Choroid plexus epithelial cell (primary cell): ENCODE results near the gene RANBP1.
A peak's percentile ranks its signal among the peaks of the same experiment; 100 is the strongest.

Experiments used
- DNase-seq: peaks from one replicate; pipeline ENCODE4 v3.0.0-alpha.2; 2010; ENCODE audit warnings: low read depth
- H3K4me3 ChIP-seq: 2 replicates; pipeline ENCODE4 v1.5.1; 2011; ENCODE audit warnings: low read depth, mild to moderate bottlenecking, control low read depth, low read length, moderate library complexity
- TF ChIP-seq, protein P1 (sequence below): conservative IDR thresholded peaks from 2 replicates; pipeline ENCODE4 v1.5.1; 2011; ENCODE audit warnings: low read depth, mild to moderate bottlenecking, control low read depth, inconsistent platforms, low read length, moderate library complexity

The RANBP1 gene

DNA sequence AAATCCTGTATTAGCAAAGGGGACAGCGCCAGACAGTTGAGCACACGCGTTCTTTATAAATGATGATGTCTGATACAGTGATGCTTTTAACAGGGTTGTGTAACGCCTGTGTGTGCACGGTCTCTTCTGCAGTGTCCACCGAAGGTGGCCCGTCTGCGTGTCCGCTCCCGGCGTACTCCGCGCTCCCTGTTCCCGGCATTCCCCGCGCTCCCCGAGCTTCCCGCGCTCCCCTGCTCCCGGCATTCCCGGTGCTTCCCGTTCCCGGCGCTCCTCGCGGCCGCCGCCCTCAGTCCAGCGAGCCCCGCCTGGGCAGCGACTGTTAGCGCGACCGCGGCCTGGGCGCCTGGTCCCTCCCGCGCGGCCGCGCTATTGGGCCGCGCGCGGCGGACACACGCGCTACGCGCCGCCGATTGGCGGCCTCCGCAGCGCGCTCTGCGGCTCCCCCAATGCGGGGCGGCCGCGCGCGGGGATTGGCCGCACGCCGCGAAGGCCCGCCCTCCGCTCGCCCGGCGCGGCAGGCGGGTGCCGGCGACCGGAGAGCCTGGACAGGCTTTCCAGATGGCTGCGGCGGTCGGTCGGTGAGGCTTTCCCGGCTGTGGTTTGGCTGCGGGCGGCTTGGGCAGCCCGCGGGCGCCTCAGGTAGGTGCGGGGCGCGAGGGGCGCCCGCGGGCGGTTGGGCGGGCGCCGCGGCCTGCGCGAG is 36.0 kb upstream of the RANBP1 start, which contains the start of gene DGCR8:
Gene DGCR8 (plus strand): TSS at position 497 of the 700 bp plus-strand sequence. CDS start 5,723 bp downstream, outside the sequence.
- TF ChIP-seq, protein P1, sequence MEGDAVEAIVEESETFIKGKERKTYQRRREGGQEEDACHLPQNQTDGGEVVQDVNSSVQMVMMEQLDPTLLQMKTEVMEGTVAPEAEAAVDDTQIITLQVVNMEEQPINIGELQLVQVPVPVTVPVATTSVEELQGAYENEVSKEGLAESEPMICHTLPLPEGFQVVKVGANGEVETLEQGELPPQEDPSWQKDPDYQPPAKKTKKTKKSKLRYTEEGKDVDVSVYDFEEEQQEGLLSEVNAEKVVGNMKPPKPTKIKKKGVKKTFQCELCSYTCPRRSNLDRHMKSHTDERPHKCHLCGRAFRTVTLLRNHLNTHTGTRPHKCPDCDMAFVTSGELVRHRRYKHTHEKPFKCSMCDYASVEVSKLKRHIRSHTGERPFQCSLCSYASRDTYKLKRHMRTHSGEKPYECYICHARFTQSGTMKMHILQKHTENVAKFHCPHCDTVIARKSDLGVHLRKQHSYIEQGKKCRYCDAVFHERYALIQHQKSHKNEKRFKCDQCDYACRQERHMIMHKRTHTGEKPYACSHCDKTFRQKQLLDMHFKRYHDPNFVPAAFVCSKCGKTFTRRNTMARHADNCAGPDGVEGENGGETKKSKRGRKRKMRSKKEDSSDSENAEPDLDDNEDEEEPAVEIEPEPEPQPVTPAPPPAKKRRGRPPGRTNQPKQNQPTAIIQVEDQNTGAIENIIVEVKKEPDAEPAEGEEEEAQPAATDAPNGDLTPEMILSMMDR = no peak
- peak; percentile 94 for DNase-seq
- peak within 1 kb of the TSS; percentile 78 for H3K4me3 ChIP-seq

DNA sequence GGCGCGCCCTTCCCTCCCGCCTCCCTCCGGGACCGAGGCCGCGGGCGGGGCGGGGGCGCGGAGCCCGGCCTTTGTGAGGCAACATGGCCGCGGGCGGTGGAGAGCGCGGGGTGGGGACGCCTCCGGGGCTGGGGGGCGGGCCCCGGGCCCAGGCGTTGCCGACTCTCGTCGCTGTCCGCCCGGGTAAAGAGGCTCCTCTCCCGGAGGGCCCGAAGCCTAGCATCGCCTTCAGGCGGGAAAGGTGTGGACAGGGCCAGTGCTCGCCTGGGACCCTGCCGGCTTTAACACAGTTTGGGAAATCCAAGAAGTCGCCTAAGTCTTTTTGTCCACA is 35.5 kb upstream of the RANBP1 start:
- peak overlapping the region; percentile 78 for H3K4me3 ChIP-seq
- DNase-seq = peak; percentile 41

DNA sequence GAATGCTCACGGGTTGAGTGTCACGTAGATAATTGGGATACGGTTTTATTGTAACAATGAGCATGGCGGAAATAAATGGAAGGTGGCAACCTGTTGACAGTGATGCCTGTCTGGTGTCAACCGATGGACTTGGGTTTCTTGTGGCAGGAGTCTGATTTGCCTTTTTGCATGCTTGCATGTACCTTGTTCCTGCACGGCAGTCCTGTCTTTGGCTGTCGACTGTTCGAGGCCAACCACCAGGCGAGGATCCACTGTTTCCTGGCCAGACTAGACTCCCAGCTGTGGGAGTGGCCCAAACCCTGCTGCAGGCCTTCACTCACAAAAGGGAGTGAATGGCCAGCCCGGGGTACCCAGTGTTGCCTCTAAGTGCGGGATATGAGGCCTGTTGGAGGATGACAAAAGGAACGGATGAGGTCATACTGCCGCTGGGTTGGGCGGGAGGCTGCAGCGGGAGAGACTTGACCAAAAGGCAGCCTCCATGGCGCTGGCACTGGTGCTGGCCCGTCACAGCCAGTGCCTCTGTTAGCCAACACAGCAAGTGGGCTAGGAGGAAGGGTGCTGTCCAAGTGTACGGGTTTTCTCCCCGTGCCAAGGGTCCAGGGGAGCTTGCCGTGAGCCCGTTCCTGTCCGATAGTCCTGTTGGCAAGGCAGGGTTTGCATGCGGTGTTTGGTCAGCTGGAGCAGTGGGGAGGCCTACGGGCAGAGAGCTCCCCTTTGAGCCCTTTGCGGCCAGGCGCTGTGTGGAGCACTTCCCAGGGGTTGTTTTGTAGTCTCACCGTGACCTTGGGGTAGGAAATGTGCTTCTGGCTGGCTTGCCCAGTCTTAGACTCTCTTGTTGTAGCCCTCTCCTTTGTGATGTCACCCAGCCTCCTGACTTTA is 34.9 kb upstream of the RANBP1 start:
- DNase-seq = peak; percentile 59
- TF ChIP-seq, protein P1 = no peak

More for the DNA sequence above, 35.5 kb upstream of the RANBP1 start:
- TF ChIP-seq, protein P1 = no peak

DNA sequence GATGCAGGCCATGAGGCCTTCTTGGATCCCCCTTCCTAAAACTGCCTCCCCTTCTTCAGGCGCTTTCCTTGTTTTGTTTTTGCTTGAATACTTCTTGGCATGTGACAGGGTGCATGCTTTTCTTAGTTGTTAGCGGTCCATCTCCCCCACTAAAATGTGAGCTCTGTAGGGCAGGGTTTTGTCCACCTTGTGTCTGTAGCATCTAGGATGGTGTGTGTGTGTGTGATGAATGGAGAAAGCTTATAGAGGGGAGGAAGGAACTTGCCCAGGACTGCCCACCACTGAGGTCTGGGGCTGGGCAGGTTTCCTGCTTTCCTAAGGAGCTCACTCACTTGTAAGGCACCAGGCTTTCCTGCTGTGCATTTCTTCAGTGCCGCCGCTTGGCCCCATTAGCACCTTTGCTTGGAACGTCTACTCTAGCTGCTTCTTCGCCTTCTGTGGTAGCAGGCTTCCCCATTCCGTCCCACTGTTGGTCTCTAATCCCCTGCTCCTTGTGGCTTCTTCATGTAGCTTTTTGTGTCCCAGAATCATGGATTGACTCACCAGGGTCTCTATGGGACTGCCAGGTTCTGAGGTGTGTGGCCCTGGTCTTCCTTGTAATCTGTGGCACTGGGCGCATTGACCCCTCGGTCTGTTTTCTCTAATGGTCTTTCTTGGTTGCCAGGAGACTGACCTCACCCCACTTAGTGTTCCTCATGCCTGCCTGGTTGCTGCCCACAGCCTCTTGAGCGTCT is 32.6 kb upstream of the RANBP1 start:
- H3K4me3 ChIP-seq = no peak overlapping the region
- TF ChIP-seq, protein P1 = no peak
- peak; percentile 7 for DNase-seq

More for the DNA sequence above, 34.9 kb upstream of the RANBP1 start:
- peak overlapping the region; percentile 78 for H3K4me3 ChIP-seq

DNA sequence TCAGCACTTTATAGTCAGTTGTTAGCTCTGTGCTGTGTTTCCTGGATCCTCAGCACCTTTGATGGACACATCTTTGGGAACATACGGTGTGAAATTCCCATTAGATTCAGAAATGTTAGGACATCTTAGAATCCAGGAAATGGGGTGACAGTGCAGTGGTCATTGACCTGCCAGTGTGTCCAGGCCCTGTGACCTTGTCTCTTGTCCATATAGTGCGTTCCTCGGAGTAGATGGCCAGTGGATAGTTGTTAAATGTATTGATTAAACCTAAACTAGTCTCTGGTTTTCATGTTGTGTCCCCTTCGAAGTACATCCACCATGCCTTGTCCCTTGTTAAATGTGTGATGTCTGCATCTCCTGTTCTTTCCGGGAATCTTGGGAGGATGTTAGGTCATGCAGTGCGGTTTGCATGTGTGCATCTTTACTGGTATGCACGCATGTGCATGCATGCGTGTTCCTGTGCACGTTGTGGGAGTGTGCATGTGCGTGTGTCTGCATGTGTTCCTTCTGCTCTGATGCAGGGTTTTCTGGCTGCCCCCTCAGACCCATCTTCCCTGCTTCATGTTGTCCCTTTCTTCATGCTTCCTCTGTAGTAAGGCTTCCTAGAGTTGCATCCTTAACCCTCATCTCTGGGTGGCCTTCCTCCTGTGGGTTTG is 31.9 kb upstream of the RANBP1 start:
- H3K4me3 ChIP-seq = no peak overlapping the region
- TF ChIP-seq, protein P1 = no peak
- no peak for DNase-seq
